Head of caudate nucleus (tissue), 42 donors: ENCODE data around the gene ALG1L2.
"Not testable (repeated sequence)": the region's sequence is repeated elsewhere in the genome, so short reads cannot be mapped to it uniquely, and the experiment has no call there.

Experiments
- DNase-seq, 42 donors: peaks; one replicate each; pipeline versions ENCODE4 v3.0.0 to v3.0.0-alpha.2; 2020 to 2021; ENCODE audit warnings: mixed read lengths in 7 of 42
- intact Hi-C: fragments of 100-400 bp; cut with DNase I; formaldehyde crosslinking; loops from one replicate; pipeline ENCODE4 v1.15.0; 2022

Gene ALG1L2

GRCh38 chr3:130112748-130113073 lies 31.1 kb downstream of the ALG1L2 start:
- peak in 2 of 42 donors; percentile 6 to 13 for DNase-seq
- intact Hi-C loops, result not testable (repeated sequence)

DNA sequence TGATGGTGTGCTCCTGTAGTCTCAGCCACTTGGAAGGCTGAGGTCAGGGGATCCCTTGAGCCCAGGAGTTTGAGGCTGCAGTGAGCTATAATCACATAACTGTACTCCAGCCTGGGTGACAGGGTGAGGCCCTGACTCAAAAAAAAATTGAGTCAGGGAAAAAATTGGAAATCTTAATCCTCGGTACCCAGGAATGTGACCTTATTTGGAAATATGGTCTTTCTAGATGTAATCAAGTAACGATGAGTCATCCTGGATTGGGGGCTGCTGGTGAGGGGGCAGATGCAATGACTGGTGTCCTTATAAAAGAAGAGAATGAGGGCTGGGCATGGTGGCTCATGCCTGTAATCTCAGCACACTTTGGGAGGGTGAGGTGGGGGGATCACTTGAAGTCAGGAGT lies 33.8 kb downstream of the ALG1L2 start:
- intact Hi-C loops, DNase-seq: not testable (repeated sequence)

DNA sequence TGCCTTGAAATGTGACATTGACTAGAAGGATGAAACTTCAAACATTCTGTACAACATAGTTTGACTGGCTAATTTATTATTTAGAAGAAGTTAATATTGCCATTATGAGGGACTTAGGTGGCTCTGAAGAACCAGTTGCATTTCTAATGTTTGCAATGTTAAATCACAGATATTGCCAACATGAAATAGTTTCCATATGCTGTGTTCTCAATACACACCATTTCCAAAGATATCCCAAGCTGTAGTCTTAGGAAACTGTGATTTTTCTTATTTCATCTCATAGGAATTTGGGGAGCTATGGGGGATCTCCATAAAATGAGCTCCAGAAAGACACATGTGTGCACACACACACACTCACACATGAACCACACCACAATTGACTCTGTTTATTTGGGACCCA lies 36.3 kb downstream of the ALG1L2 start:
- no peak for DNase-seq

GRCh38 chr3:130119824-130120223 lies 38.2 kb downstream of the ALG1L2 start:
- DNase-seq, intact Hi-C loops: not testable (repeated sequence)

More for the DNA sequence above, 36.3 kb downstream of the ALG1L2 start:
- intact Hi-C loops, result no loop called here

GRCh38 chr3:130120291-130120690 lies 38.7 kb downstream of the ALG1L2 start:
- DNase-seq, intact Hi-C loops: not testable (repeated sequence)

GRCh38 chr3:130122891-130123775 lies 41.5 kb downstream of the ALG1L2 start:
- DNase-seq, intact Hi-C loops: not testable (repeated sequence)

DNA sequence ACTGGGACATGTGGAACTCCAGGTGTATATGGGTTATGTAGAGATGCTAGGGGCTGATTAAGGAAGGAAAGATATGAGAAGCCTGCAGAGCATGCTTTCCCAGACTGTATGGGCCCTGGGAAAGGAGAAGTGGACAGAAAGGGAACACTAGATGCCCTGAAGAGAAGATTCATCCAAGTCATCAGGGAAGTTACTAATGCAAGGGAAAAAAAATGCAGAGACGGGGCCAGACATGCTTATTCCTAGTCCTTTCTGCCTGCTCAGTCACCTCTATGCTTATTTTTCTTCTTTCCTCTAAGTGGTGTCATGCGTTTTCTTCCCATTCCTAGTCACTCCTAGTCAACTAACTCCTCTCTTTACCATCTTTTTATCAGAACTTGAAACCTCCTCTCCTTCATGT lies 43.8 kb downstream of the ALG1L2 start:
- DNase-seq, intact Hi-C loops: not testable (repeated sequence)

DNA sequence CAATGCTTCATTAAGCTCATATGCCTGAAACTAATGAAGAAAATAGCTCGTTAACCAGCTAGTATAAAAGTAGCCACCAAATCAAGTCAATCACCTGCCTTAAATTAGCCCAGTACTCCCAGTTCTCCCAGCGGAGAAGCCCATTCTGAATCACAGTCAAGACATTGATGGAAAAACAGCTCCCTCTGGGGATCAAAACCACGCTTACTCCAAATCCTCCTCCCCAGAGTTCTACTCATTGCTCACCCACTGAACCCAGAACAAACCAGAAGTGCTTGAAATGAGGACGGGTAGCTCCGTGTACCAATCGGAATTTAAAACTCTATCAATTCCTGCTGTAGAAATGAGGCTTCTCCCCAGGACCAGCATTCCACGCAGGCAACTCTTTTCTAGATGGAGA lies 54.7 kb downstream of the ALG1L2 start:
- DNase-seq, intact Hi-C loops: not testable (repeated sequence)

DNA sequence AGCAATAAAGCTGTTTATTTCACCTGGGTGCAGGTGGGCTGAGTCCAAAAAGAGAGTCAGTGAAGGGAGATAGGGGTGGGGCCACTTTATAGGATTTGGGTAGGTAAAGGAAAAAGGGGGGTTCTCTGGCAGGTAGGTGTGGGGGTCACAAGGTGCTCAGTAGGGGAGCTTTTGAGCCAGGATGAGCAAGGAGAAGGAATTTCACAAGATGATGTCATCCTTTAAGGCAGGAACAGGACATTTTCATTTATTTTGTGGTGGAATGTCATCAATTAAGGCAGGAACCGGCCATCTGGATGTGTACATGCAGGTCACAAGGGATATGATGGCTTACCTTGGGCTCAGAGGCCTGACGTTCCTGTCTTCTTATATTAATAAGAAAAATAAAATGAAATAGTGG lies 56.1 kb downstream of the ALG1L2 start:
- intact Hi-C loops, DNase-seq: not testable (repeated sequence)

- intact Hi-C loops, DNase-seq: not testable (repeated sequence)
These were observed 57.4 kb downstream of the ALG1L2 start for GRCh38 chr3:130138992-130139391.

GRCh38 chr3:130140756-130141155 lies 59.1 kb downstream of the ALG1L2 start:
- DNase-seq, result peak in 1 of 42 donors; percentile 18
- intact Hi-C loops, result not testable (repeated sequence)

- intact Hi-C loops, result not testable (repeated sequence)
These were observed 62.2 kb downstream of the ALG1L2 start for GRCh38 chr3:130143648-130144327.

DNA sequence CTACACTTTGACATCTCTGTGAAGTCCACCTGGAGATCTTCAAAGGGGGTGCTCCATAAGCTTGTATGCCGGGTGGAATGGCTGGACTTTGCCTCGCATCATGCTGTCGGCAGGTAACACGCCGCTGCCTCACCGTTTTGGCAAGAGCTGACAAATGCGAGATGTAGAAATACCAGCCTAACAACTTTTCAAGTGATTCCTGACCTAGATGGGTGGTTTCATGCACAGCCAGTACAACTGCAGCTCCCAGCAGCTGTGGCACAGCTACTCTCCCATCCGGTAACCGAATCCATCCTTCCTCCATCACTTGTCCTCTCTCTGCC lies 62.7 kb downstream of the ALG1L2 start:
- DNase-seq, intact Hi-C loops: not testable (repeated sequence)

More at GRCh38 chr3:130143648-130144327, 62.2 kb downstream of the ALG1L2 start:
- DNase-seq, result not testable (repeated sequence)

GRCh38 chr3:130145456-130145855 lies 63.8 kb downstream of the ALG1L2 start:
- intact Hi-C loops, DNase-seq: not testable (repeated sequence)

GRCh38 chr3:130146465-130146864 lies 64.8 kb downstream of the ALG1L2 start:
- intact Hi-C loops, DNase-seq: not testable (repeated sequence)
